Activated CD4-positive, alpha-beta T cell treated with anti-CD3 and anti-CD28 coated beads, Interleukin-2, amount 10 ng/mL, durations not matched to agents 24 days and 14 days (primary cell): ENCODE data around the gene CDH1. TPM values are rescaled to one million over a fixed set of nuclear protein-coding genes. Genes with fewer than 3 reads are reported as not detected.
A peak's percentile ranks its signal among the peaks of the same experiment; 100 is the strongest.

Experiments
- DNase-seq: peaks from one replicate; pipeline ENCODE4 v3.0.0; 2022
- H3K27ac Mint-ChIP-seq: one replicate; pipeline ENCODE4 v1.8.0; 2022; ENCODE audit warnings: mild to moderate bottlenecking, mixed read lengths
- H3K27me3 Mint-ChIP-seq: one replicate; pipeline ENCODE4 v1.8.0; 2022; ENCODE audit warnings: mixed read lengths
- H3K36me3 Mint-ChIP-seq: one replicate; pipeline ENCODE4 v1.8.0; 2022; ENCODE audit warnings: low read depth, mild to moderate bottlenecking, mixed read lengths
- H3K4me1 Mint-ChIP-seq: one replicate; pipeline ENCODE4 v1.8.0; 2021; ENCODE audit warnings: mixed read lengths
- H3K4me3 Mint-ChIP-seq: one replicate; pipeline ENCODE4 v1.8.0; 2022; ENCODE audit warnings: mild to moderate bottlenecking, moderate library complexity, mixed read lengths
- H3K9me3 Mint-ChIP-seq: one replicate; pipeline ENCODE4 v1.8.0; 2021; ENCODE audit warnings: mixed read lengths
- intact Hi-C: fragments of 100-400 bp; cut with micrococcal nuclease; formaldehyde crosslinking; loops from one replicate; pipeline ENCODE4 v1.15.1; 2023
- total RNA-seq: library from RNA; stranded (reverse); gene quantifications from 2 replicates; pipeline ENCODE4 v1.2.3, GENCODE V29; 2022

CDH1 gene
- total RNA-seq, 1 donor from 2014 or later = 1.4 TPM

GRCh38 chr16:68844211-68844564 is 107.1 kb downstream of the CDH1 start:
- H3K27me3 Mint-ChIP-seq = no peaks in the 10 kb centered on the region
- peaks cover 7% of the 10 kb centered on the region for H3K36me3 Mint-ChIP-seq
- intact Hi-C loops = loop anchor here (5.0 to 10.0 kb wide), 3 partner anchors 397 to 1039 kb away; partner anchors contain the start of genes NFAT5, RANBP10, SMPD3 and TSNAXIP1
- H3K9me3 Mint-ChIP-seq = no peaks in the 10 kb centered on the region
- peak overlapping the region; percentile 95 for H3K27ac Mint-ChIP-seq
- H3K4me3 Mint-ChIP-seq = peak overlapping the region; percentile 87
- no peak for DNase-seq
- peaks cover 20% of the 10 kb centered on the region for H3K4me1 Mint-ChIP-seq

GRCh38 chr16:68848786-68849185 is 111.7 kb downstream of the CDH1 start:
- intact Hi-C loops = loop anchor here (10.0 kb wide), 2 partner anchors 716 to 1044 kb away; partner anchors contain the start of genes NFAT5, RANBP10 and TSNAXIP1
- H3K36me3 Mint-ChIP-seq = peaks cover 7% of the 10 kb centered on the region
- no peak overlapping the region for H3K4me3 Mint-ChIP-seq
- peaks cover 19% of the 10 kb centered on the region for H3K4me1 Mint-ChIP-seq
- no peak for DNase-seq
- no peaks in the 10 kb centered on the region for H3K9me3 Mint-ChIP-seq
- H3K27me3 Mint-ChIP-seq = no peaks in the 10 kb centered on the region
- H3K27ac Mint-ChIP-seq = peak overlapping the region; percentile 37

GRCh38 chr16:68850481-68850880 is 113.4 kb downstream of the CDH1 start:
- intact Hi-C loops = no loop called here
- Mint-ChIP-seq H3K9me3 (no peaks in the 10 kb centered on the region), H3K27me3 (no peaks in the 10 kb centered on the region), H3K4me1 (peaks cover 12% of the 10 kb centered on the region), H3K27ac (no peak overlapping the region), H3K4me3 (no peak overlapping the region), H3K36me3 (peaks cover 9% of the 10 kb centered on the region)
- no peak for DNase-seq

- intact Hi-C loops = no loop called here
- H3K4me1 Mint-ChIP-seq = peaks cover 12% of the 10 kb centered on the region
- no peak for DNase-seq
- H3K9me3 Mint-ChIP-seq = no peaks in the 10 kb centered on the region
- no peaks in the 10 kb centered on the region for H3K27me3 Mint-ChIP-seq
- H3K36me3 Mint-ChIP-seq = peaks cover 9% of the 10 kb centered on the region
- H3K27ac Mint-ChIP-seq = no peak overlapping the region
- no peak overlapping the region for H3K4me3 Mint-ChIP-seq
Measured at GRCh38 chr16:68851601-68852000, 114.5 kb downstream of the CDH1 start.

- peaks cover 12% of the 10 kb centered on the region for H3K36me3 Mint-ChIP-seq
- H3K4me1 Mint-ChIP-seq = no peaks in the 10 kb centered on the region
- no peaks in the 10 kb centered on the region for H3K9me3 Mint-ChIP-seq
- no peak overlapping the region for H3K4me3 Mint-ChIP-seq
- intact Hi-C loops = no loop called here
- no peak for DNase-seq
- H3K27ac Mint-ChIP-seq = no peak overlapping the region
- H3K27me3 Mint-ChIP-seq = no peaks in the 10 kb centered on the region
Measured at GRCh38 chr16:68857479-68857878, 120.4 kb downstream of the CDH1 start.

- no peaks in the 10 kb centered on the region for H3K4me1 Mint-ChIP-seq
- no peaks in the 10 kb centered on the region for H3K9me3 Mint-ChIP-seq
- H3K27me3 Mint-ChIP-seq = no peaks in the 10 kb centered on the region
- H3K36me3 Mint-ChIP-seq = peaks cover 19% of the 10 kb centered on the region
- no peak overlapping the region for H3K4me3 Mint-ChIP-seq
- DNase-seq = no peak
- intact Hi-C loops = no loop called here
- no peak overlapping the region for H3K27ac Mint-ChIP-seq
Measured at GRCh38 chr16:68859828-68860227, 122.7 kb downstream of the CDH1 start.

GRCh38 chr16:68860978-68861892 is 124.1 kb downstream of the CDH1 start:
- no peaks in the 10 kb centered on the region for H3K9me3 Mint-ChIP-seq
- H3K27ac Mint-ChIP-seq = no peak overlapping the region
- H3K27me3 Mint-ChIP-seq = no peaks in the 10 kb centered on the region
- H3K36me3 Mint-ChIP-seq = peaks cover 21% of the 10 kb centered on the region
- H3K4me1 Mint-ChIP-seq = no peaks in the 10 kb centered on the region
- H3K4me3 Mint-ChIP-seq = no peak overlapping the region
- intact Hi-C loops = no loop called here
- no peak for DNase-seq

- Mint-ChIP-seq H3K9me3 (no peaks in the 10 kb centered on the region), H3K27ac (no peak overlapping the region)
Measured at GRCh38 chr16:68866933-68867332, 129.8 kb downstream of the CDH1 start.

GRCh38 chr16:68869492-68870088 is 132.5 kb downstream of the CDH1 start:
- intact Hi-C loops = no loop called here
- no peaks in the 10 kb centered on the region for H3K4me1 Mint-ChIP-seq
- peaks cover 31% of the 10 kb centered on the region for H3K36me3 Mint-ChIP-seq
- no peaks in the 10 kb centered on the region for H3K9me3 Mint-ChIP-seq
- H3K4me3 Mint-ChIP-seq = no peak overlapping the region
- H3K27me3 Mint-ChIP-seq = no peaks in the 10 kb centered on the region
- DNase-seq = no peak
- H3K27ac Mint-ChIP-seq = no peak overlapping the region

More at GRCh38 chr16:68866933-68867332, 129.8 kb downstream of the CDH1 start:
- H3K4me1 Mint-ChIP-seq = no peaks in the 10 kb centered on the region
- H3K36me3 Mint-ChIP-seq = peaks cover 36% of the 10 kb centered on the region
- intact Hi-C loops = no loop called here
- H3K27me3 Mint-ChIP-seq = no peaks in the 10 kb centered on the region
- no peak for DNase-seq
- no peak overlapping the region for H3K4me3 Mint-ChIP-seq

GRCh38 chr16:68873635-68874471 is 136.8 kb downstream of the CDH1 start:
- Mint-ChIP-seq H3K27me3 (no peaks in the 10 kb centered on the region), H3K4me3 (no peak overlapping the region), H3K9me3 (no peaks in the 10 kb centered on the region), H3K4me1 (no peaks in the 10 kb centered on the region), H3K27ac (no peak overlapping the region), H3K36me3 (peaks cover 43% of the 10 kb centered on the region)
- DNase-seq = no peak
- intact Hi-C loops = no loop called here

- Mint-ChIP-seq H3K4me1 (no peaks in the 10 kb centered on the region), H3K4me3 (no peak overlapping the region), H3K27me3 (no peaks in the 10 kb centered on the region), H3K9me3 (no peaks in the 10 kb centered on the region), H3K27ac (no peak overlapping the region), H3K36me3 (peaks cover 36% of the 10 kb centered on the region)
- DNase-seq = no peak
- intact Hi-C loops = no loop called here
Measured at GRCh38 chr16:68875871-68876270, 138.8 kb downstream of the CDH1 start.

- H3K27me3 Mint-ChIP-seq = no peaks in the 10 kb centered on the region
- H3K27ac Mint-ChIP-seq = no peak overlapping the region
- H3K4me1 Mint-ChIP-seq = no peaks in the 10 kb centered on the region
- DNase-seq = no peak
- H3K9me3 Mint-ChIP-seq = no peaks in the 10 kb centered on the region
- H3K36me3 Mint-ChIP-seq = peaks cover 15% of the 10 kb centered on the region
- H3K4me3 Mint-ChIP-seq = no peak overlapping the region
- intact Hi-C loops = no loop called here
Measured at GRCh38 chr16:68883685-68884084, 146.6 kb downstream of the CDH1 start.

- no peak for DNase-seq
- Mint-ChIP-seq H3K36me3 (peaks cover 15% of the 10 kb centered on the region), H3K27ac (no peak overlapping the region), H3K9me3 (no peaks in the 10 kb centered on the region), H3K27me3 (no peaks in the 10 kb centered on the region), H3K4me3 (no peak overlapping the region), H3K4me1 (no peaks in the 10 kb centered on the region)
- intact Hi-C loops = no loop called here
Measured at GRCh38 chr16:68884401-68884800, 147.3 kb downstream of the CDH1 start.
